OCI-LY7 (cell line): ENCODE measurements around the gene RITA1. TPM values are rescaled to one million over a fixed set of nuclear protein-coding genes. Genes with fewer than 3 reads are reported as not detected.
A peak's percentile ranks its signal among the peaks of the same experiment; 100 is the strongest.

Source experiments
- BruUV-seq: library from RNA; stranded (reverse); fragments of 400-500 nt; replicated peaks from 2 replicates; lab custom pipeline; 2021; lab: Mats Ljungman, UMichigan
- CTCF ChIA-PET: fragments of 300-600 bp; sonication (Branson Sonifier 250); formaldehyde crosslinking; loops from one replicate; lab custom pipeline; 2022; ENCODE audit warnings: antibody characterized with exemption; ENCODE audit not compliant: unreplicated experiment; lab: Charles Lee
- POLR2A ChIA-PET: fragments of 300-600 bp; sonication (Branson Sonifier 250); formaldehyde crosslinking; loops from one replicate; lab custom pipeline; 2022; ENCODE audit warnings: antibody characterized with exemption; lab: Charles Lee
- DNase-seq: peaks from one replicate; pipeline ENCODE4 v3.0.0-alpha.2; 2015; ENCODE audit warnings: low spot score
- H2AFZ ChIP-seq: fragments of 200-600 bp; sonication (generic), shearing (Covaris generic); 2 replicates; pipeline ENCODE4 v1.6.1; 2014; ENCODE audit warnings: mild to moderate bottlenecking, antibody characterized with exemption, low read length, moderate library complexity
- H3K27ac ChIP-seq: fragments of 200-600 bp; sonication (generic); 2 replicates; pipeline ENCODE4 v1.5.1; 2014; ENCODE audit warnings: mixed run types, low read depth, mild to moderate bottlenecking, moderate library complexity, low read length, inconsistent platforms; ENCODE audit not compliant: poor library complexity, severe bottlenecking
- H3K36me3 ChIP-seq: fragments of 200-600 bp; sonication (generic); 2 replicates; pipeline ENCODE4 v1.6.1; 2014; ENCODE audit warnings: mild to moderate bottlenecking, antibody characterized with exemption, low read length, moderate library complexity, mixed read lengths; ENCODE audit not compliant: insufficient read depth
- H3K4me1 ChIP-seq: fragments of 200-600 bp; sonication (generic); 2 replicates; pipeline ENCODE4 v1.5.1; 2014; ENCODE audit warnings: mild to moderate bottlenecking, low read length; ENCODE audit not compliant: insufficient read depth, poor library complexity, severe bottlenecking
- H3K4me2 ChIP-seq: fragments of 200-600 bp; sonication (generic); 2 replicates; pipeline ENCODE4 v1.6.1; 2014; ENCODE audit warnings: mild to moderate bottlenecking, low read length
- H3K4me3 ChIP-seq: fragments of 200-600 bp; sonication (generic); 2 replicates; pipeline ENCODE4 v1.5.1; 2014; ENCODE audit warnings: mild to moderate bottlenecking, low read depth, low read length; ENCODE audit not compliant: poor library complexity, severe bottlenecking
- H3K79me2 ChIP-seq: fragments of 200-600 bp; sonication (generic); 2 replicates; pipeline ENCODE4 v1.6.1; 2016; ENCODE audit warnings: low read depth, mild to moderate bottlenecking, low read length, moderate library complexity, mixed read lengths; ENCODE audit not compliant: insufficient read depth
- H3K9me2 ChIP-seq: fragments of 200-600 bp; sonication (generic); 2 replicates; pipeline ENCODE4 v1.6.1; 2016; ENCODE audit warnings: mild to moderate bottlenecking, low read length, mixed read lengths; ENCODE audit not compliant: insufficient read depth
- H3K9me3 ChIP-seq: fragments of 200-600 bp; sonication (generic); 2 replicates; pipeline ENCODE4 v1.6.1; 2014; ENCODE audit warnings: mild to moderate bottlenecking, mixed run types, low read length, mixed read lengths
- H4K20me1 ChIP-seq: fragments of 200-600 bp; sonication (generic); 2 replicates; pipeline ENCODE4 v1.6.1; 2014; ENCODE audit warnings: mild to moderate bottlenecking, antibody characterized with exemption, low read length, moderate library complexity, mixed read lengths; ENCODE audit not compliant: insufficient read depth
- EZH2phosphoT487 ChIP-seq: fragments of 200-600 bp; sonication (generic); IDR thresholded peaks from 2 replicates; pipeline ENCODE4 v1.6.1; 2018; ENCODE audit warnings: low read depth, borderline replicate concordance, mild to moderate bottlenecking, mixed run types, antibody characterized with exemption, low read length, moderate library complexity, mixed read lengths
- intact Hi-C: fragments of 100-400 bp; cut with micrococcal nuclease; formaldehyde crosslinking; loops from one replicate; pipeline ENCODE4 v1.10.0; 2022; ENCODE audit not compliant: unreplicated experiment
- total RNA-seq, 2 experiments: library from RNA; depleted of rRNA in 1 of 2; stranded (reverse); fragments of >200 nt in 1 of 2; shearing (Covaris generic) in 1 of 2; gene quantifications; 2 replicates each; pipeline ENCODE4 v1.2.3, GENCODE V29; 2014 to 2022
- TF ChIP-seq, protein P1 (sequence below): fragments of 200-600 bp; sonication (generic); conservative IDR thresholded peaks from 2 replicates; pipeline ENCODE4 v1.5.1; 2014; ENCODE audit warnings: mild to moderate bottlenecking, antibody characterized with exemption, low read length, moderate library complexity, mixed read lengths

Gene RITA1
- total RNA-seq, 2 experiments from 2014 or later = 68.6 to 90.8 TPM

DNA sequence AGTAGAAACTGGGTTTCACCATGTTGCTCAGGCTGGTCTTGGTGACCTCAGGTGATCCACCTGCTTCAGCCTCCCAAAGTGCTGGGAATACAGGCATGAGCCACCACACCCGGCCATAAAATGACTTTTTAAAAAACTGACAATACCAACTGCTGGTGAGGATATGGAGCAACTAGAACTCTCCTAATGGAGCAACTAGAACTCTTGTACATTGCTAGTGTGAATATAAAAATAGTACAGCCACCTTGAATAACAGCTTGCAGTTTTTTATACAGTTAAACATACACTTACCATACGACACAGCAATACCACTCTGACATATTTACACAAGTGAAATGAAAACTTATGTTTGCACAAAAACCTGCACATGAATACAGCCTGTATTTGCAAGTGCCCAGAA, 38.5 kb upstream of the RITA1 start:
- peaks cover 34% of the 10 kb centered on the region for H3K4me1 ChIP-seq
- no peaks in the 10 kb centered on the region for H3K36me3 ChIP-seq
- no peak for TF ChIP-seq EZH2phosphoT487
- TF ChIP-seq, protein P1, sequence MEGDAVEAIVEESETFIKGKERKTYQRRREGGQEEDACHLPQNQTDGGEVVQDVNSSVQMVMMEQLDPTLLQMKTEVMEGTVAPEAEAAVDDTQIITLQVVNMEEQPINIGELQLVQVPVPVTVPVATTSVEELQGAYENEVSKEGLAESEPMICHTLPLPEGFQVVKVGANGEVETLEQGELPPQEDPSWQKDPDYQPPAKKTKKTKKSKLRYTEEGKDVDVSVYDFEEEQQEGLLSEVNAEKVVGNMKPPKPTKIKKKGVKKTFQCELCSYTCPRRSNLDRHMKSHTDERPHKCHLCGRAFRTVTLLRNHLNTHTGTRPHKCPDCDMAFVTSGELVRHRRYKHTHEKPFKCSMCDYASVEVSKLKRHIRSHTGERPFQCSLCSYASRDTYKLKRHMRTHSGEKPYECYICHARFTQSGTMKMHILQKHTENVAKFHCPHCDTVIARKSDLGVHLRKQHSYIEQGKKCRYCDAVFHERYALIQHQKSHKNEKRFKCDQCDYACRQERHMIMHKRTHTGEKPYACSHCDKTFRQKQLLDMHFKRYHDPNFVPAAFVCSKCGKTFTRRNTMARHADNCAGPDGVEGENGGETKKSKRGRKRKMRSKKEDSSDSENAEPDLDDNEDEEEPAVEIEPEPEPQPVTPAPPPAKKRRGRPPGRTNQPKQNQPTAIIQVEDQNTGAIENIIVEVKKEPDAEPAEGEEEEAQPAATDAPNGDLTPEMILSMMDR = no peak
- H3K4me3 ChIP-seq = no peak overlapping the region
- H3K79me2 ChIP-seq = no peaks in the 10 kb centered on the region
- no peak overlapping the region for H2AFZ ChIP-seq
- H3K4me2 ChIP-seq = no peak overlapping the region
- H3K9me2 ChIP-seq = no peaks in the 10 kb centered on the region
- no peak for DNase-seq
- no peaks in the 10 kb centered on the region for H4K20me1 ChIP-seq
- CTCF ChIA-PET = interaction anchor here (0.8 kb wide), 1 partner anchor 15 kb away, joined by 3 read pairs; no protein-coding TSS in a partner anchor
- H3K27ac ChIP-seq = no peak overlapping the region
- H3K9me3 ChIP-seq = no peaks in the 10 kb centered on the region
- POLR2A ChIA-PET = interaction anchor here (0.8 to 1.3 kb wide), 2 partner anchors 13 to 36 kb away, joined by 4 to 5 read pairs; no protein-coding TSS in a partner anchor
- intact Hi-C loops = no loop called here
- no TSS peak for BruUV-seq

DNA sequence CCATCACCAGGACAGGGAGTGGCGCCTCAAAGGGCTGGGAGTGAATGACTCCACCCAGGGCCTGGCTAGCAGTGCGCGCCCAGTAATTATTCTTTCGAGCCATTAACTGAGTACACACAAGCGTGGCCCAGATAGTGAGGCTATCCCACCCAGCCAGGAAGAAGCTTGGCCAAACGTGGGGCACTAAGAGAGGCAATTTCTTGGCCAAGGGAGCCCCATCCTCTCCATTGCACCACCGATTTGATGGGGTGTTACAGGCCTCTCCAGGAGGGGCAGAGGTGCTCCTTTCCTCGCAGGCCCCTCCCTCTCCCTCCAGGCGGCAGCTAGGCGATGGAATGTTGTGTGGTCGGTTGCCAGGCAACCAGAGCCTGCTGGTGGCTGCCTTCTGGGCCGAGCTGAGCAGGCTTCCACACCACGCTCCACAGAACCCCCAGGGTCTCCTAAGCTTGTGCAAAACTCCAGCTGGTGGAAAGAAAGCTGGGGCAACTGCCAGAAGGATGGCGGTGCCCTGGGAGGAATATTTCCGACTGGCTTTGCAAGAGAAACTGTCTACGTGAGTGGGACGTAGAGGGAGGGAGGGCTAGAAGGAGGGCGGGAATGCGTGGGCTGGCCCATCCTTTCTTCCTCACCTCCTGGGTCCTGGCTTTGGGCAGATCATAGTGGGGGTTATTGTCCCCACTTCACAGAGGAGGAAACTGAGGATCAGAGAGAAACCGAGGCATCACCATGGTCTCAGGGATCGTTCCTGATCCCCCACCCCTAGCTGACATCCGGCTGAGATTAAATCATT, 36.0 kb upstream of the RITA1 start, which contains the start of gene CFAP73:
Gene CFAP73, plus strand, starts transcription at position 364 of the 790 bp plus-strand sequence. Its CDS starts 134 bp downstream, at position 498.
- BruUV-seq = no TSS peak
- Histone ChIP-seq H3K9me3 (no peaks in the 10 kb centered on the region), H4K20me1 (no peaks in the 10 kb centered on the region), H3K9me2 (no peaks in the 10 kb centered on the region), H3K79me2 (peaks cover 11% of the 10 kb centered on the region; the same call in 1 of the 2 replicates), H3K27ac (no peak within 1 kb of the TSS), H3K36me3 (0 out of 2 replicates have a peak, but pooled peaks cover 2% of the 10 kb centered on the region), H2AFZ (no peak within 1 kb of the TSS), H3K4me3 (no peak within 1 kb of the TSS), H3K4me2 (0 out of 2 replicates have a peak within 1 kb of the TSS, but pooled peaks have one; percentile 3), H3K4me1 (peaks cover 39% of the 10 kb centered on the region)
- POLR2A ChIA-PET = interaction anchor here (0.6 to 0.8 kb wide), 3 partner anchors 12 to 54 kb away, joined by 3 to 4 read pairs (median 4); no protein-coding TSS in a partner anchor
- intact Hi-C loops = loop anchor here (5.0 kb wide), 1 partner anchor 247 kb away; no protein-coding TSS in a partner anchor
- CTCF ChIA-PET = no interaction called here
- TF ChIP-seq, protein P1 = no peak
- TF ChIP-seq EZH2phosphoT487 = no peak
- DNase-seq = no peak
